WERI-Rb-1 (cell line): ENCODE measurements around the gene SFMBT1.

ENCODE experiments used
- DNase-seq: peaks from one replicate; pipeline ENCODE4 v3.0.0-alpha.2; 2020
- H3K27ac ChIP-seq: fragments of 250-450 bp; sonication (Bioruptor Pico); 2 replicates; pipeline ENCODE4 v1.5.1; 2020; ENCODE audit warnings: mild to moderate bottlenecking, moderate library complexity
- H3K27me3 ChIP-seq: fragments of 250-450 bp; sonication (Bioruptor Pico); 2 replicates; pipeline ENCODE4 v1.5.1; 2021; ENCODE audit warnings: mild to moderate bottlenecking, low read depth, moderate library complexity; ENCODE audit not compliant: insufficient read depth, severe bottlenecking
- H3K36me3 ChIP-seq: fragments of 250-450 bp; sonication (Bioruptor Pico); 2 replicates; pipeline ENCODE4 v1.5.1; 2020; ENCODE audit warnings: mild to moderate bottlenecking, moderate library complexity
- H3K4me3 ChIP-seq: 2 replicates; pipeline ENCODE4 v1.5.1; 2011; ENCODE audit warnings: low read depth, mild to moderate bottlenecking, control low read depth, low read length
- H3K9me3 ChIP-seq: fragments of 250-450 bp; sonication (Bioruptor Pico); 2 replicates; pipeline ENCODE4 v1.5.1; 2021; ENCODE audit warnings: mild to moderate bottlenecking, moderate library complexity; ENCODE audit not compliant: severe bottlenecking
- CTCF ChIP-seq: IDR thresholded peaks from 2 replicates; pipeline ENCODE4 v1.5.1; 2011; ENCODE audit warnings: low read depth, mild to moderate bottlenecking, control low read depth, inconsistent platforms, low read length

SFMBT1 gene

GRCh38 chr3:53071882-53072431 lies 26.1 kb upstream of the SFMBT1 start:
- DNase-seq = no peak
- no peak for TF ChIP-seq CTCF
- Histone ChIP-seq H3K36me3 (no peaks in the 10 kb centered on the region), H3K9me3 (no peaks in the 10 kb centered on the region), H3K4me3 (no peak overlapping the region), H3K27ac (no peak overlapping the region), H3K27me3 (no peaks in the 10 kb centered on the region)

- Histone ChIP-seq H3K4me3 (no peak overlapping the region), H3K27ac (no peak overlapping the region), H3K36me3 (no peaks in the 10 kb centered on the region), H3K9me3 (no peaks in the 10 kb centered on the region), H3K27me3 (no peaks in the 10 kb centered on the region)
- no peak for DNase-seq
- TF ChIP-seq CTCF = no peak
Observed at GRCh38 chr3:53069422-53070068, 23.7 kb upstream of the SFMBT1 start.

- no peaks in the 10 kb centered on the region for H3K27me3 ChIP-seq
- no peak overlapping the region for H3K4me3 ChIP-seq
- no peaks in the 10 kb centered on the region for H3K36me3 ChIP-seq
- no peak overlapping the region for H3K27ac ChIP-seq
- no peak for DNase-seq
- no peaks in the 10 kb centered on the region for H3K9me3 ChIP-seq
- no peak for TF ChIP-seq CTCF
Observed at GRCh38 chr3:53068176-53068575, 22.3 kb upstream of the SFMBT1 start.

GRCh38 chr3:53067567-53067966 lies 21.7 kb upstream of the SFMBT1 start:
- Histone ChIP-seq H3K4me3 (no peak overlapping the region), H3K9me3 (no peaks in the 10 kb centered on the region), H3K27ac (no peak overlapping the region), H3K27me3 (no peaks in the 10 kb centered on the region), H3K36me3 (no peaks in the 10 kb centered on the region)
- no peak for DNase-seq
- no peak for TF ChIP-seq CTCF

- DNase-seq = no peak
- Histone ChIP-seq H3K36me3 (no peaks in the 10 kb centered on the region), H3K27ac (no peak overlapping the region), H3K27me3 (no peaks in the 10 kb centered on the region), H3K4me3 (no peak overlapping the region), H3K9me3 (no peaks in the 10 kb centered on the region)
- no peak for TF ChIP-seq CTCF
Observed at GRCh38 chr3:53065841-53066480, 20.1 kb upstream of the SFMBT1 start.

GRCh38 chr3:53062905-53063304 lies 17.0 kb upstream of the SFMBT1 start:
- Histone ChIP-seq H3K4me3 (no peak overlapping the region), H3K9me3 (no peaks in the 10 kb centered on the region), H3K36me3 (no peaks in the 10 kb centered on the region), H3K27me3 (no peaks in the 10 kb centered on the region), H3K27ac (no peak overlapping the region)
- no peak for DNase-seq
- no peak for TF ChIP-seq CTCF
